Occipital lobe (tissue), 1 donor: ENCODE data around the gene GPR155. TPM values are rescaled to one million over a fixed set of nuclear protein-coding genes. Genes with fewer than 3 reads are reported as not detected.

Experiments used
- total RNA-seq: library from RNA; depleted of rRNA; stranded (reverse); fragments of >200 nt; gene quantifications from one replicate; pipeline ENCODE4 v1.2.3, GENCODE V29; 2014

Gene GPR155
- total RNA-seq, 1 donor from 2014 or later, result 15.6 TPM

Other genes starting within 250 kb of the GPR155 start
- gene OLA1, start 238.5 kb downstream of the GPR155 start, total RNA-seq, result 92.8 TPM
- 7.0 TPM for gene SP9, start 152.1 kb downstream of the GPR155 start, total RNA-seq
- gene SCRN3, start 91.3 kb downstream of the GPR155 start, total RNA-seq, result 54.0 TPM
- 2.7 TPM for gene WIPF1, start 110.8 kb upstream of the GPR155 start, total RNA-seq